K562 treated with DMSO at 1 percent for 12 hours (cell line): ENCODE measurements around the gene EFTUD2. TPM values are rescaled to one million over a fixed set of nuclear protein-coding genes. Genes with fewer than 3 reads are reported as not detected.

Experiments
- total RNA-seq: library from RNA; unstranded; fragments of 300-600 nt; gene quantifications from 2 replicates; pipeline ENCODE4 v1.2.3, GENCODE V29; 2022; ENCODE audit not compliant: insufficient read depth

Gene EFTUD2
- 54.1 and 93.8 TPM in 2 replicates for total RNA-seq

GRCh38 chr17:44899074-44899782 lies at the start of gene EFTUD2:
EFTUD2 (minus strand) TSS chr17:44899445; CDS start chr17:44894521, 4,924 bp downstream.

GRCh38 chr17:44947461-44948314 lies 48.4 kb upstream of the EFTUD2 start, which contains the start of gene KIF18B:
KIF18B (minus strand) TSS chr17:44947773; CDS start chr17:44936344, 11,429 bp downstream.

GRCh38 chr17:44915321-44915726 lies 16.1 kb upstream of the EFTUD2 start, which contains the start of gene GFAP:
GFAP (minus strand) TSS chr17:44915500; CDS start chr17:44915486, 14 bp downstream.

GRCh38 chr17:44847586-44847985 lies 51.7 kb downstream of the EFTUD2 start, which contains the start of gene HIGD1B:
HIGD1B (plus strand) TSS chr17:44847883; CDS start chr17:44848153, 270 bp downstream.

GRCh38 chr17:44829523-44830358 lies 69.5 kb downstream of the EFTUD2 start, which contains the start of gene GJC1:
GJC1 (minus strand) TSS chr17:44830287; CDS start chr17:44805817, 24,470 bp downstream.

Other genes with a start within 250 kb of the EFTUD2 start
- not detected in 2 replicates for gene MEIOC, start 243.0 kb downstream of the EFTUD2 start, total RNA-seq
- 10.7 and 20.9 TPM in 2 replicates for gene CCDC43, start 209.7 kb downstream of the EFTUD2 start, total RNA-seq
- 10.1 and 25.6 TPM in 2 replicates for gene DBF4B, start 190.8 kb downstream of the EFTUD2 start, total RNA-seq
- gene ADAM11, start 140.5 kb downstream of the EFTUD2 start, total RNA-seq = 1.5 TPM in 1 of 2 replicates, not detected in the other
- 0.36 TPM in 1 of 2 replicates, not detected in the other for gene GJC1, start 69.2 kb downstream of the EFTUD2 start, total RNA-seq
- gene HIGD1B, start 51.6 kb downstream of the EFTUD2 start, total RNA-seq = not detected in 2 replicates
- gene GFAP, start 16.1 kb upstream of the EFTUD2 start, total RNA-seq = 2.4 and 3.9 TPM in 2 replicates
- 9.7 and 24.0 TPM in 2 replicates for gene KIF18B, start 48.3 kb upstream of the EFTUD2 start, total RNA-seq
- gene C1QL1, start 68.9 kb upstream of the EFTUD2 start, total RNA-seq = 1.3 and 1.7 TPM in 2 replicates
- 34.3 and 53.4 TPM in 2 replicates for gene DCAKD, start 152.2 kb upstream of the EFTUD2 start, total RNA-seq
- 101 and 125 TPM in 2 replicates for gene NMT1, start 161.9 kb upstream of the EFTUD2 start, total RNA-seq
- 9.7 and 13.1 TPM in 2 replicates for gene PLCD3, start 233.1 kb upstream of the EFTUD2 start, total RNA-seq
- gene ACBD4, start 236.2 kb upstream of the EFTUD2 start, total RNA-seq = 8.4 and 17.7 TPM in 2 replicates
- 21.7 and 39.1 TPM in 2 replicates for gene HEXIM1, start 249.0 kb upstream of the EFTUD2 start, total RNA-seq